GM12865 (cell line): Measurements from ENCODE around the gene SSX2IP.

Experiments used
- DNase-seq: peaks from one replicate; pipeline ENCODE4 v3.0.0; 2010; ENCODE audit warnings: low read depth
- H3K4me3 ChIP-seq: 2 replicates; pipeline ENCODE4 v1.5.1; 2011; ENCODE audit warnings: mild to moderate bottlenecking, low read depth, low read length, control low read depth
- TF ChIP-seq, protein P1 (sequence below): IDR thresholded peaks from 2 replicates; pipeline ENCODE4 v1.5.1; 2011; ENCODE audit warnings: low read length, control low read depth, low read depth, inconsistent platforms; ENCODE audit not compliant: insufficient read depth; ENCODE audit errors: missing control alignments

SSX2IP gene

DNA sequence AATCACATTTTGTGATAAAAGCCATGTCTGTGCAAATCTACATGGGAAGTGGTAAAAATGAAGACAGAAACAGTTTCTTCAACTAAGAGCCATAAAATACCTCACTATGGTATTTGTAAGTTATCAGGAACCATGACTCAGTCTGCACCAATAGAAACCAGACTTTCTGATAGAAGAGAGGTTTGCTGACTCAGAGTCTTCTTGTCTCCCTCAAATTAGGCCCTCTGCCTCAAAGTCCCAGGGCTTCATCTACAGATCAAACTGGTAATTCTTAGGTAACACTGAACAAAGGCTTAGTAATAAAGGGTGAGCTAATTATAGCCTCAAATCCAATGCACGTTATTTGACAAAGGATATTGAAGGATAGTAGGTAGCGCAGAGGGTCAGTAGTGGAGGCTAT is 30.9 kb upstream of the SSX2IP start:
- DNase-seq, result no peak
- TF ChIP-seq, protein P1, sequence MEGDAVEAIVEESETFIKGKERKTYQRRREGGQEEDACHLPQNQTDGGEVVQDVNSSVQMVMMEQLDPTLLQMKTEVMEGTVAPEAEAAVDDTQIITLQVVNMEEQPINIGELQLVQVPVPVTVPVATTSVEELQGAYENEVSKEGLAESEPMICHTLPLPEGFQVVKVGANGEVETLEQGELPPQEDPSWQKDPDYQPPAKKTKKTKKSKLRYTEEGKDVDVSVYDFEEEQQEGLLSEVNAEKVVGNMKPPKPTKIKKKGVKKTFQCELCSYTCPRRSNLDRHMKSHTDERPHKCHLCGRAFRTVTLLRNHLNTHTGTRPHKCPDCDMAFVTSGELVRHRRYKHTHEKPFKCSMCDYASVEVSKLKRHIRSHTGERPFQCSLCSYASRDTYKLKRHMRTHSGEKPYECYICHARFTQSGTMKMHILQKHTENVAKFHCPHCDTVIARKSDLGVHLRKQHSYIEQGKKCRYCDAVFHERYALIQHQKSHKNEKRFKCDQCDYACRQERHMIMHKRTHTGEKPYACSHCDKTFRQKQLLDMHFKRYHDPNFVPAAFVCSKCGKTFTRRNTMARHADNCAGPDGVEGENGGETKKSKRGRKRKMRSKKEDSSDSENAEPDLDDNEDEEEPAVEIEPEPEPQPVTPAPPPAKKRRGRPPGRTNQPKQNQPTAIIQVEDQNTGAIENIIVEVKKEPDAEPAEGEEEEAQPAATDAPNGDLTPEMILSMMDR, result no peak
- no peak overlapping the region for H3K4me3 ChIP-seq

DNA sequence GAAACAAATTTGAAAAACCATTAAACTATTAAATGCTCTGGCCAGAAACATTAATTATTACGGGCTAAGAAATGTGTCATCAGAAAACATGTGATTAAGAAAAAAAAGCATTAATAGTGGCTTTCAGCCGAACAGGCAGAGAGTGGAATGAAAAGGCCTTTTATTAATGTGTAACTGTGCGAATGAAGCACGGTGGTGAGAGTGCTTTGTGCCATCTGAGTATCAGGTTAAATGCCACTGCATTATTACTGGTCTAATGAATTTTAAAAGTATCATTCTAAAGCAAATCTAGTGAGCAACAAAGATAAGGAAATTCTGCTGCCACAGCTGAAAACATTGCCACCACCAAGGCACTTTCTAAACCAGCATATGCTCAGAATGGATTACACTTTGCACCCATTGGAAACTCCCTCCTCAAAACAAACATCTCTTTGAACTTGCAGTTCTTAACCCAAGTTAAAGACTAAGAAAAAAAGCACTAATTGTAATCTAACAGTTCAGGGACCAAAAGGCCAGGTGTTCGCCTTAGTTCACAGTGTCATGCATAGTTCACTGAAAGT is 30.0 kb upstream of the SSX2IP start:
- TF ChIP-seq, protein P1, result no peak
- H3K4me3 ChIP-seq, result no peak overlapping the region
- DNase-seq, result peak; percentile 15

DNA sequence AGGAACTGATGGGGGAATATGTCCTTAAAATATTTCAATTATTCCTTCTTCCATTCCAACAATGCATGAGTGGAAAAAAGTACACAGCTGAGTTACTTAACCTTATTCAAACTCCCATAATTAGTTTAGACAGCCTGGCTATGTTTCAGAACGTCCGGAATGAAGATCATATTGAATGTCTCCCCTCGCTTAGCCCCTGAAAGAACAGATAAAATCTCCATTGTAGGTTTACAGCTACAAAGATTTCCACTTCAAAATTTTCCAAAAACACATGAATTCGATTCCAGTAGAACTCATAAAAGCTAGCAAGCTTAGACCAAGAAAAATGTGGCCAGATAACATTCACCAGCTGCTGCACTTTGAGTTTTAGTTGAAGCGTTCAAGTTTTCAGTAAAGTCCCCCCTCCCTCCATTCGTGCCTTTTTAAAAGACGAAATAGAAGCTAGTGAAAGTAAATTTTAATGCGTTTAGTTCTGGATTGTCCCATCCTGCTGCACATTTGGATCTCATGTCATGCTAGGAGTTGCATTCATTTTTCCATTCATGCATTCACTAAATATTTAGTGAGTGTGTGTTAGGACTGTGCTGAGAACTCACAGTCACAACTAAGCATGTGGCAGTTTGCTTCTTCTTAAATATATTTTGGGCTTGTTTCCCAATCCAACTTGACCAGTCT is 29.4 kb upstream of the SSX2IP start:
- TF ChIP-seq, protein P1, result no peak
- H3K4me3 ChIP-seq, result no peak overlapping the region
- DNase-seq, result no peak

DNA sequence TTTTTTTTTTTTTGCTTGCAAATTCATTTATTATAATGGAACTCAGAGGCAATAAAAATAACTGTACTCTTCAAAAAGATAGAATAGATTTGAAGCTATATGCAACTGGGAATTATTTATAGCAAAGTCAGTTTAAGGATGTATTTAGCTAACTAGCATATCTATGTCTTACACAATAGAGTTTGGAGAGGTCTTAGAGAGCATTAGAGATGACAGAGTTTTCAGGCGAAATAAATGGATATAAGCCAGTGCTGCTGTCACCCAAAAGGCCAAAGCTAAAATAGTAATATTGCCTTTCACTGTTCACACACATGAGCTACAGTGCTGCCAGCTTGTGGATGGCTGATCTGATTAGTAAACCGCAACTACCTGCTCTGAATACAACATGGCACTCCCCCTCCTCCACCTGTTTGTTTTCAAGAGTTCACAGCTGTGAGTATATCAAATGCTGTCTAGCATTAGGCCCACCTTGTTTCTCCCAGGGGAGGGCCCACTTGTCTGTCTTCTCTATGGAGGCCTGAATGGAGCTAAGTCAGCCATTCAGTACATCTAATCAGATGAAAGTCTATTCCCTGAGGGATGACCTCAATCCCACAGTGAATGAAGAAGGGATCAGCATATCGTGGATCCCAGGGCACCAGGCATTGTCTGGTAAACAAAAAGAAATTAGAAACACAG is 25.2 kb upstream of the SSX2IP start:
- no peak for DNase-seq

DNA sequence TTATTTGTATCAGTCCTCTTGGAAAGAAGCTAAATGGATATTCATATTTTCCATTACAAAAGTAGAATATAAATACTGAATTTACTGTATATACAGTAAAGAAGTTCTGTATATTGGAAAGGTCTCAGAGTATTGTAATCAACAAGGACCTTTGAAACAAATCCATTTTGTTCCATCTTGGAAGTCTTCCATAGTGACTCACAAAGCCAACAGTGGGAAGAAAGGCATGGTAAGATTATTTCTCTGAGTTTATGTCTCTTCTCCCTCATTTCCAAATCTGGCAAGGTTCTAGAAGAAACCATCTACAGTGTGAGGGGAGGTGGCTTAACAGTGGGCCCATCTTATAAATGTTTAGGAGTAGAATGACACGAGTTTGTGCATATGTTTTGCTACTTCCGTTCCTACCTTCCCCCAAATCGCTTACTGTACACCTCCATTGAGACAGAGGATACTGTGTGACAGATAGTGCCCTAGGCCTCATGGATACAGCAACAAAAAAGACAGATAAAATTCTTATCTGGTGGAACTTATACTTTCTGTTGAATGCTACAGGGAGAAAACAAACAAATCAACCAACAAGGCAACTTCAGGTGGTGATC is 22.1 kb upstream of the SSX2IP start:
- DNase-seq, result no peak
- TF ChIP-seq, protein P1, result no peak
- H3K4me3 ChIP-seq, result no peak overlapping the region

More for the DNA sequence above, 25.2 kb upstream of the SSX2IP start:
- no peak overlapping the region for H3K4me3 ChIP-seq
- TF ChIP-seq, protein P1, result no peak

DNA sequence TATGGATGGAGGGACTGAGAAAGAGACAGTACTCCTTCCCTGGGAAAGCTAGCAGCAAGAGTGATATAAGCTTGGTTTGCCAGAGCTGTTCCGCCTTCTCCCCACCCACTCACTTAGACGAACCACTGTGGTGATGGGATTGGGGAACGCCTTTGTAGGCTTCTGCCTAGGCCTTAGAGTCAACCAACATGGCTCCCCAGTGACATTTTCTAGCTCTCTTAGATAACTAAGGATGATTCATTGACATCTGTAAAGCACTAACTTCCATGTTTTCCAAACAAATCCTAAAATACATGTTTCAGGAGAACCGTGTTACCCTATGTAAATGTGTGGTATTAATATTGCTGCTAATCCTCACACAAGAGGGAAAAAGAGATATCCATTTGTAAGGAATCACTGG is 21.6 kb upstream of the SSX2IP start:
- no peak for DNase-seq

More for the DNA sequence above, 21.6 kb upstream of the SSX2IP start:
- H3K4me3 ChIP-seq, result no peak overlapping the region
- TF ChIP-seq, protein P1, result no peak
